K562 treated with DMSO at 1 percent for 24 hours (cell line): Measurements from ENCODE around the gene LSM12. TPM values are rescaled to one million over a fixed set of nuclear protein-coding genes. Genes with fewer than 3 reads are reported as not detected.

ENCODE experiments used
- total RNA-seq: library from RNA; unstranded; fragments of 300-600 nt; gene quantifications from 2 replicates; pipeline ENCODE4 v1.2.3, GENCODE V29; 2022; ENCODE audit warnings: low read depth; ENCODE audit not compliant: insufficient read depth

Gene LSM12
- total RNA-seq, result 26.5 and 29.9 TPM in 2 replicates

DNA sequence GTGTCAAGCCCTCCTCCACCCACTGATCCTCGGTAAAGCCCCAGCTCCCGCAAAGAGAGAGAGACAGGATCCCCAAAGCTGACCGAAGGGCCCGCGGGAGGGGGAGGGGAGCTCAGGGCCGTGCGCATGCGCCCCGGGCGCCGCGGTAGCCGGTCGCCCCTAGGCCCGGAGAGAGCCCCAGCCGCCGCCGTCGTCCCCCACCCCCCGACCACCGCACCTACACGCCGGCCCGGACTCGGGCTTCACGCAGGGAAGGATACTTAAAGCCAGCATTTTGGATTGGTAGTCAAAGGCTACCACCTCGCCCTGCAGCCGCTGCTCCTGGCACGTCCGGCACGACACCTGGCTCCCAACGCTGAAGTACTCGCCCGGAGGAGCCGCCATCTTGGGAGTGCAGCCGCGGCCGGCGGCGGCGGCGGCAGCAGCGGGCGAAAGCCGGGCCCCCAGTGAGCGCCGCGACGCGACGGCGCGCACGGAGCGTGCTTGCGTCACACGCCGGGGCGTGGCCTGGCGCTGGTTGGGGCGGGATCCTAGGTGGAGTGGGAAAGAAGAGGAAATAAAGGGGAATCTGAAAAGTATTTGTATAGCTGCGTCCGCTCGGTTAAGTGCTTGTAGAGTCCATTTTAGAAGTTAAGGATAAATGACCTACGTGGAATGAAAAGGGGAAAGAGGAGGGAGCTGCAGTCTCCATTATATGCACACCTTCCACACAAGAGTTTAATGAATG is at the start of gene LSM12:
LSM12 (minus strand) TSS at position 468 of the 727 bp plus-strand sequence; CDS start at position 384, 84 bp downstream.

DNA sequence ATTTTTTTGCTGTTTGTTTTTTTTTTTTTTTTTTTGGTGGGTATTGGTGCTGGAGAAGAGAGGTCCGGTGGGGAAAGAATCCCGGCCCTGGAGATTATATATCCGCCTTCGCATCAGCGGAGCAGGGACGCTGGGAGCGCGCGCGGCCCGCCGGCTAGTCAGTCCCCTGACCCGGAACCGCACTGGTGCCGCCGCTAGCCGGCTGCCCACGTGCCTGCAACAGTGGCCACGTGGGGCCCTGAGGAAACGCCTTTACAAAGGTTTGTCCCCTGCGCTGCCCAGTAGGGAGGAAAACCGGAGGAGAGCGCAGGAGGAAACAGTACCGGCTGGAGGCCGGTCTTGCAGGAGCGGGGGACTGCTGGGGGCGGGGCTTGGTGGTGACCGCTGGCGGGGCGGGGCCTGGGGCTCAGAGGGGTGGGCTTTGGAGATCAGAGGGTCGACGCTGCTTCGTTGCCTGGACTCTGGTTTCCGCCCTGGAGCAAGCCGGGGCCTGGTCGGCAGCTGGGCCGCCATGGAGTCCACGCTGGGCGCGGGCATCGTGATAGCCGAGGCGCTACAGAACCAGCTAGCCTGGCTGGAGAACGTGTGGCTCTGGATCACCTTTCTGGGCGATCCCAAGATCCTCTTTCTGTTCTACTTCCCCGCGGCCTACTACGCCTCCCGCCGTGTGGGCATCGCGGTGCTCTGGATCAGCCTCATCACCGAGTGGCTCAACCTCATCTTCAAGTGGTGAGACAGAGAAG is 4.2 kb upstream of the LSM12 start, which contains the start of gene G6PC3:
G6PC3 (plus strand) TSS at position 281 of the 743 bp plus-strand sequence; CDS start at position 512, 231 bp downstream.

DNA sequence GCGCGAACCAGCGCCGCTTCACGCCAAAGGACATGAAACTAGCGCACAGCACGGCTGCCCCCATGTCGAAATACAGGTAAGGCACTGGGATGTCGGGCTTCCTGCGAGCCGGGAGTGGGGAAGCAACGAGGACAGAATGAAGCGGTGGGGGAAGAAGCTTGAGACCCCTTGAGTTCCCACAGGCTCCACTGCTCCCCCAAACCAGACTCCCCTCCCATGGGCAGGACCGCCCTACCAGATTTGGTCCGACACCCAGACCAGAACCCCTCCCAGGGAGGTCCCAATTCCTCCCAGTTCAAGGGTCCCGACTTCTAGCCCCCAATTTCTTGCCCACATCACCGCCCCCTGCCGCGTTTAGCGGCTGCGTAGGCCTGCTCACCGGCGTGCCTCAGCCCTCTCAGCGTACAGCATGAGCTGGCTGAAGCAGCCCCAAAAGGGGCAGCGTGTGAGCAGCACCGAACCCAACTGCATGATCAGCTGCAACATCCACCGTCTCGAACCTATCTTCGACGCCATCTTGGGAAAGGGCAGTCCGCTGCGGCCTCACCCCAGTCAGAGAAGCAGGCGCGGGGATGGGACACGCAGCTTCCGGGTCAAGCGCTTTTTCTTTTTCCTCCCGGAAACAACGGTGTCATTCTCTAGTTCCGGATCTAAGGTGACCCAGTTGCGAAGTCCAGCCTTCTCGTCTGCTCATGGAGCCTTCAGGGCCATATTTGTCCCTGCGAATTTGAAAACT is 51.9 kb downstream of the LSM12 start, which contains the start of gene TMEM101:
TMEM101 (minus strand) TSS at position 527 of the 736 bp plus-strand sequence; CDS start at position 516, 11 bp downstream.

DNA sequence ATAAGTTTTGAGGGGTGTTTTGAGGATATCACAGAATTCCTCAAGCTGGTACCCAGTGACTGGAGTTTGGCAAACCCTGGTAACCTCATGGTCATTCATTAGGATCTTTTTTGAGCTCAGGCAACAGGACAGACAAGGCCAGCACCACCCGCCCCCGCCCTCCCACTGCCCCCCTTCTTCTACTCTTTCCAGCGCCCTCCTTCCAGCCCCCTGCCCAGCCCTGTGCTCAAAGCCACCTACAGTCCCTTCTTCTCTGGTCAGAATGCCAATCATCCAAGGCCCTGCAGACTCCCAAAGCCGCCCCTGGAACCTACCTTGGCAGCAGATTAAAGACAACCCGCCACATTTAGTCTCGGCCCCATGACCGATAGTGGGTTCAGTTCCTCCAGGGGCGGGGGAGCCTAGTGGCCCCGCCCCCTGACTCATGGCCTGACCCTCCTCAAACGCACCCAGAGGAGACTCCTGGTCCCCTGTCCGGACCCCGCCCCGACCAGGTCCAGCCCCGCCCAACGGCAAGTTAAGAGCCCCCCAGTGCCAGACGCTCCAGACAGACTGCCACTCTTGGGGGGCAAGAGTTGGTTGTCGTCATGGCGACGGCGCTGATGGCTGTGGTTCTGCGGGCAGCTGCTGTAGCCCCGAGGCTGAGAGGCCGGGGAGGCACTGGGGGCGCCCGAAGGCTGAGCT is 62.3 kb downstream of the LSM12 start, which contains the start of gene NAGS:
NAGS (plus strand) TSS at position 546 of the 684 bp plus-strand sequence; CDS start at position 588, 42 bp downstream.

Other genes starting within 250 kb of the LSM12 start
- 0.69 and 1.6 TPM in 2 replicates for gene MPP3, start 233.5 kb downstream of the LSM12 start, total RNA-seq
- not detected in 2 replicates for gene CD300LG, start 219.5 kb downstream of the LSM12 start, total RNA-seq
- 0.22 and 0.24 TPM in 2 replicates for gene MPP2, start 159.1 kb downstream of the LSM12 start, total RNA-seq
- gene PPY, start 124.2 kb downstream of the LSM12 start, total RNA-seq, result not detected in 2 replicates
- gene PYY, start 112.7 kb downstream of the LSM12 start, total RNA-seq, result not detected in 2 replicates
- 0.53 and 0.56 TPM in 2 replicates for gene NAGS, start 62.0 kb downstream of the LSM12 start, total RNA-seq
- gene TMEM101, start 51.7 kb downstream of the LSM12 start, total RNA-seq, result 51.1 and 53.9 TPM in 2 replicates
- gene G6PC3, start 4.1 kb upstream of the LSM12 start, total RNA-seq, result 59.0 and 66.9 TPM in 2 replicates
- gene HDAC5, start 57.0 kb upstream of the LSM12 start, total RNA-seq, result 59.0 and 61.9 TPM in 2 replicates
- 15.4 and 17.5 TPM in 2 replicates for gene HROB, start 75.3 kb upstream of the LSM12 start, total RNA-seq
- 0.41 and 0.53 TPM in 2 replicates for gene ASB16, start 104.0 kb upstream of the LSM12 start, total RNA-seq
- 31.6 and 34.0 TPM in 2 replicates for gene TMUB2, start 120.3 kb upstream of the LSM12 start, total RNA-seq
- 50.7 and 54.3 TPM in 2 replicates for gene ATXN7L3, start 133.2 kb upstream of the LSM12 start, total RNA-seq
- 51.2 and 52.5 TPM in 2 replicates for gene UBTF, start 153.0 kb upstream of the LSM12 start, total RNA-seq
- 1.5 and 1.9 TPM in 2 replicates for gene SLC4A1, start 201.5 kb upstream of the LSM12 start, total RNA-seq
- gene RUNDC3A, start 241.9 kb upstream of the LSM12 start, total RNA-seq, result 0.30 TPM in 1 of 2 replicates, not detected in the other